ENCODE results near the gene KRCC1. TPM values are rescaled to one million over a fixed set of nuclear protein-coding genes. Genes with fewer than 3 reads are reported as not detected.

The KRCC1 gene
- total and polyA plus RNA-seq, 9 of the 15 experiments (the other 6 are each of a cell fraction or from before 2014, with no cell fraction given) = 1.9 to 6.0 (median 2.2) TPM

DNA sequence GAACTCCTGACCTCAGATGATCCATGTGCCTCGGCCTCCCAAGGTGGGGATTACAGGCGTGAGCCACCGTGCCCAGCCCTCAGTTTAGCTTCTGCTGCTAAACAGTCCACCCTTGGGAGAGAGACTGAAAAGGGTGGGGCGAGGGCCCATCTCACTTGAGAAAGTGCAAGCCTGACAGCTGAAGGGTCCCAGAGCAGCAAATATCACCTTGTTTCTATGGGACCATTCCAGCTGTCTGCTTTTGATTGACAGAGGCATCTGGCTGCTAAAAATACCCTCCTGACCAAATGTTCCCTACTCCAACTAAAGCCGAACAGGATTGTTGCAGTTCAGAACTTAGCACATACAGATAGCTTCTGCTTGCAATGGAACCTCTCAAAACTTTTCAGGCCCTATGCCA, 11.6 kb upstream of the KRCC1 start:
- ChIA-PET POLR2A (interaction anchor here (0.8 to 1.4 kb wide), 2 partner anchors 13 to 43 kb away, joined by 3 to 4 read pairs; no protein-coding TSS in a partner anchor), CTCF (ENCODE audit: low intra/inter-chr PET ratio) (no interaction called here)
- 59% methylated on average over 5 of the region's 5 CpGs for WGBS (ENCODE audit: insufficient coverage, low coverage, missing lambda C conversion rate)

More for the DNA sequence above, 11.6 kb upstream of the KRCC1 start:
- DNase-seq (ENCODE audit: extremely low read depth in 1 of 4, low spot score in 3 of 4) (no peak), ATAC-seq (no peak), FAIRE-seq (no peak)
- TF ChIP-seq, protein P1, sequence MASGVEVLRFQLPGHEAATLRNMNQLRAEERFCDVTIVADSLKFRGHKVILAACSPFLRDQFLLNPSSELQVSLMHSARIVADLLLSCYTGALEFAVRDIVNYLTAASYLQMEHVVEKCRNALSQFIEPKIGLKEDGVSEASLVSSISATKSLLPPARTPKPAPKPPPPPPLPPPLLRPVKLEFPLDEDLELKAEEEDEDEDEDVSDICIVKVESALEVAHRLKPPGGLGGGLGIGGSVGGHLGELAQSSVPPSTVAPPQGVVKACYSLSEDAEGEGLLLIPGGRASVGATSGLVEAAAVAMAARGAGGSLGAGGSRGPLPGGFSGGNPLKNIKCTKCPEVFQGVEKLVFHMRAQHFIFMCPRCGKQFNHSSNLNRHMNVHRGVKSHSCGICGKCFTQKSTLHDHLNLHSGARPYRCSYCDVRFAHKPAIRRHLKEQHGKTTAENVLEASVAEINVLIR (CRISPR knock-in tag; IDR thresholded peaks at IDR 0.05) = no peak
- TF ChIP-seq, protein P2, sequence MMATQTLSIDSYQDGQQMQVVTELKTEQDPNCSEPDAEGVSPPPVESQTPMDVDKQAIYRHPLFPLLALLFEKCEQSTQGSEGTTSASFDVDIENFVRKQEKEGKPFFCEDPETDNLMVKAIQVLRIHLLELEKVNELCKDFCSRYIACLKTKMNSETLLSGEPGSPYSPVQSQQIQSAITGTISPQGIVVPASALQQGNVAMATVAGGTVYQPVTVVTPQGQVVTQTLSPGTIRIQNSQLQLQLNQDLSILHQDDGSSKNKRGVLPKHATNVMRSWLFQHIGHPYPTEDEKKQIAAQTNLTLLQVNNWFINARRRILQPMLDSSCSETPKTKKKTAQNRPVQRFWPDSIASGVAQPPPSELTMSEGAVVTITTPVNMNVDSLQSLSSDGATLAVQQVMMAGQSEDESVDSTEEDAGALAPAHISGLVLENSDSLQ (IDR thresholded peaks at IDR 0.05) = peak; percentile 44; the same call in 1 of the 2 replicates
- Histone ChIP-seq H2AFZ (ENCODE audit: low read depth, low read length) (no peak overlapping the region), H3K27ac (ENCODE audit: extremely low read depth, low read depth, low read length) (no peak overlapping the region), H3K4me1 (replicated peaks in 1 of 2; ENCODE audit: control insufficient read depth in 2 of 2, insufficient read depth in 2 of 2, low read length in 2 of 2) (peaks cover under 1 to 6% of the 10 kb centered on the region in 2 experiments; a peak in 3 of 5 replicates), H3K27me3 (ENCODE audit: control insufficient read depth in 2 of 2, insufficient read depth in 2 of 2, low read length in 2 of 2) (no peaks in the 10 kb centered on the region), H3K9me3 (replicated peaks; ENCODE audit: control insufficient read depth, insufficient read depth, low read depth, low read length) (no peaks in the 10 kb centered on the region), H3K36me3 (ENCODE audit: control insufficient read depth, insufficient read depth, low read length) (no peaks in the 10 kb centered on the region), H3K79me2 (ENCODE audit: control insufficient read depth, insufficient read depth, low read length) (no peaks in the 10 kb centered on the region), H3K9ac (ENCODE audit: insufficient read depth in 1 of 2, low read depth in 2 of 2, low read length in 2 of 2) (no peak overlapping the region), H3K9me1 (ENCODE audit: control insufficient read depth, insufficient read depth, low read length) (no peaks in the 10 kb centered on the region), H3K4me2 (ENCODE audit: insufficient read depth, low read length) (no peak overlapping the region), H4K20me1 (replicated peaks; ENCODE audit: control insufficient read depth, insufficient read depth, low read length) (no peaks in the 10 kb centered on the region), H3K4me3 (no peak overlapping the region)
- intact Hi-C loops (cut with micrococcal nuclease) = no loop called here
- in situ Hi-C loops (cut with MboI) = no loop called here
- no TSS peak for BruUV-seq (replicated peaks)
